Liver (tissue), 9 donors: ENCODE results near the gene CDC6. TPM values are rescaled to one million over a fixed set of nuclear protein-coding genes. Genes with fewer than 3 reads are reported as not detected.

Source experiments
- DNase-seq: peaks from one replicate; pipeline ENCODE4 v3.0.0-alpha.2; 2017; ENCODE audit warnings: low spot score
- H3K27ac ChIP-seq, 2 donors: one replicate each; pipeline ENCODE4 v1.7.0; 2013; ENCODE audit warnings: inconsistent platforms in 2 of 2, low read length in 2 of 2, control low read depth in 1 of 2, low read depth in 1 of 2, mild to moderate bottlenecking in 1 of 2
- H3K27me3 ChIP-seq, 4 donors: one replicate each; pipeline versions ENCODE4 v1.6.1 to v1.7.0; 2013; ENCODE audit warnings: low read length in 3 of 4, inconsistent platforms in 1 of 4, mild to moderate bottlenecking in 1 of 4, moderate library complexity in 1 of 4; ENCODE audit not compliant: control insufficient read depth in 4 of 4, insufficient read depth in 4 of 4
- H3K36me3 ChIP-seq, 4 donors: one replicate each; pipeline versions ENCODE4 v1.6.1 to v1.7.0; 2013; ENCODE audit warnings: low read length in 3 of 4, mild to moderate bottlenecking in 3 of 4, low read depth in 1 of 4, moderate library complexity in 1 of 4; ENCODE audit not compliant: control insufficient read depth in 4 of 4, insufficient read depth in 3 of 4
- H3K4me1 ChIP-seq, 4 donors: one replicate each; pipeline versions ENCODE4 v1.6.1 to v1.7.0; 2013; ENCODE audit warnings: low read length in 3 of 4, mild to moderate bottlenecking in 3 of 4, moderate library complexity in 1 of 4; ENCODE audit not compliant: control insufficient read depth in 4 of 4, insufficient read depth in 4 of 4
- H3K4me3 ChIP-seq, 3 donors: one replicate each; pipeline versions ENCODE4 v1.6.1 to v1.7.0; 2013; ENCODE audit warnings: low read length in 3 of 3, control low read depth in 1 of 3, low read depth in 1 of 3, mild to moderate bottlenecking in 1 of 3
- H3K9ac ChIP-seq, 2 donors: one replicate each; pipeline ENCODE4 v1.7.0; 2013; ENCODE audit warnings: low read length in 2 of 2, mild to moderate bottlenecking in 2 of 2, moderate library complexity in 2 of 2, control low read depth in 1 of 2, low read depth in 1 of 2
- H3K9me3 ChIP-seq, 4 donors: one replicate each; pipeline versions ENCODE4 v1.6.1 to v1.7.0; 2013; ENCODE audit warnings: low read length in 3 of 4; ENCODE audit not compliant: control insufficient read depth in 4 of 4
- ATF3 ChIP-seq: IDR thresholded peaks from 2 replicates; pipeline ENCODE4 v1.6.1; 2016; ENCODE audit warnings: antibody characterized with exemption
- EGR1 ChIP-seq, 2 donors: IDR thresholded peaks; 2 replicates each; pipeline ENCODE4 v1.6.1; 2016 to 2018; ENCODE audit warnings: antibody characterized with exemption in 2 of 2, low read depth in 2 of 2
- FOXA1 ChIP-seq: IDR thresholded peaks from 2 replicates; pipeline ENCODE4 v1.6.1; 2016; ENCODE audit warnings: antibody characterized with exemption
- GABPA ChIP-seq, 2 donors: IDR thresholded peaks in 1 of 2; conservative IDR thresholded peaks in 1 of 2; 2 replicates each; pipeline ENCODE4 v1.6.1; 2016; ENCODE audit warnings: antibody characterized with exemption in 2 of 2, mild to moderate bottlenecking in 1 of 2, moderate library complexity in 1 of 2
- HNF4A ChIP-seq, 2 donors: conservative IDR thresholded peaks; 2 replicates each; pipeline ENCODE4 v1.6.1; 2016; ENCODE audit warnings: antibody characterized with exemption in 2 of 2, mild to moderate bottlenecking in 2 of 2
- HNF4G ChIP-seq: IDR thresholded peaks from 2 replicates; pipeline ENCODE4 v1.6.1; 2016; ENCODE audit warnings: antibody characterized with exemption
- JUND ChIP-seq, 2 donors: IDR thresholded peaks; 2 replicates each; pipeline ENCODE4 v1.6.1; 2016; ENCODE audit warnings: antibody characterized with exemption in 2 of 2
- MAX ChIP-seq: IDR thresholded peaks from 2 replicates; pipeline ENCODE4 v1.6.1; 2016; ENCODE audit warnings: antibody characterized with exemption
- NR2F2 ChIP-seq: IDR thresholded peaks from 2 replicates; pipeline ENCODE4 v1.6.1; 2016; ENCODE audit warnings: antibody characterized with exemption
- RAD21 ChIP-seq, 2 donors: IDR thresholded peaks; 2 replicates each; pipeline ENCODE4 v1.6.1; 2016; ENCODE audit warnings: antibody characterized with exemption in 2 of 2, mild to moderate bottlenecking in 2 of 2
- RXRA ChIP-seq, 2 donors: IDR thresholded peaks; 2 replicates each; pipeline ENCODE4 v1.6.1; 2017 to 2018; ENCODE audit warnings: antibody characterized with exemption in 2 of 2, mild to moderate bottlenecking in 1 of 2
- SP1 ChIP-seq: IDR thresholded peaks from 2 replicates; pipeline ENCODE4 v1.6.1; 2018; ENCODE audit warnings: antibody characterized with exemption, mild to moderate bottlenecking
- TAF1 ChIP-seq: conservative IDR thresholded peaks from 2 replicates; pipeline ENCODE4 v1.6.1; 2016; ENCODE audit warnings: antibody characterized with exemption, mild to moderate bottlenecking
- YY1 ChIP-seq: IDR thresholded peaks from 2 replicates; pipeline ENCODE4 v1.6.1; 2016; ENCODE audit warnings: antibody characterized with exemption, mild to moderate bottlenecking
- WGBS: extraction: QIAGEN DNeasy Blood & Tissue Kit; methylation state at CpG from one replicate; pipeline ENCODE4 v1.1.7; 2013; 5-methylcytosine and 5-hydroxymethylcytosine counted together
- polyA plus RNA-seq, 2 donors: library from polyadenylated mRNA; stranded (reverse) in 1 of 2; unstranded in 1 of 2; fragments of 200-250 nt in 1 of 2; fragments of >200 nt in 1 of 2; fragmentation: Nextera tagmentation in 1 of 2; extraction: Ambion mirVana in 1 of 2; gene quantifications; one replicate each; pipeline versions ENCODE4 v1.2.1 to v1.2.3, GENCODE V29; 2013 to 2015
- total RNA-seq, 2 donors: library from RNA; depleted of rRNA; stranded (reverse); fragments of >200 nt; gene quantifications; one replicate each; pipeline ENCODE4 v1.2.3, GENCODE V29; 2014
- TF ChIP-seq, protein P1 (sequence below): fragments of 150-350 bp; IDR thresholded peaks from 2 replicates; pipeline ENCODE4 v1.5.1; 2017; ENCODE audit warnings: improper control_type of control experiment, low read depth, low read length; ENCODE audit not compliant: missing input control
- TF ChIP-seq, protein P2 (sequence below): IDR thresholded peaks from 2 replicates; pipeline ENCODE4 v1.6.1; 2016; ENCODE audit warnings: antibody characterized with exemption
- donor health status: healthy.
- donor health status: healthy.
- donor health status: healthy.
- donor health status: healthy.
- donor health status: healthy.

Gene CDC6
- total and polyA plus RNA-seq, 4 donors: 0.54 to 16.5 (median 2.5) TPM

- no peak for TF ChIP-seq NR2F2
- no peak for TF ChIP-seq HNF4A (conservative IDR thresholded peaks at IDR 0.05)
- TF ChIP-seq JUND (IDR thresholded peaks at IDR 0.05): no peak
- no peak for TF ChIP-seq SP1
- no peak for TF ChIP-seq FOXA1
- TF ChIP-seq, protein P1, sequence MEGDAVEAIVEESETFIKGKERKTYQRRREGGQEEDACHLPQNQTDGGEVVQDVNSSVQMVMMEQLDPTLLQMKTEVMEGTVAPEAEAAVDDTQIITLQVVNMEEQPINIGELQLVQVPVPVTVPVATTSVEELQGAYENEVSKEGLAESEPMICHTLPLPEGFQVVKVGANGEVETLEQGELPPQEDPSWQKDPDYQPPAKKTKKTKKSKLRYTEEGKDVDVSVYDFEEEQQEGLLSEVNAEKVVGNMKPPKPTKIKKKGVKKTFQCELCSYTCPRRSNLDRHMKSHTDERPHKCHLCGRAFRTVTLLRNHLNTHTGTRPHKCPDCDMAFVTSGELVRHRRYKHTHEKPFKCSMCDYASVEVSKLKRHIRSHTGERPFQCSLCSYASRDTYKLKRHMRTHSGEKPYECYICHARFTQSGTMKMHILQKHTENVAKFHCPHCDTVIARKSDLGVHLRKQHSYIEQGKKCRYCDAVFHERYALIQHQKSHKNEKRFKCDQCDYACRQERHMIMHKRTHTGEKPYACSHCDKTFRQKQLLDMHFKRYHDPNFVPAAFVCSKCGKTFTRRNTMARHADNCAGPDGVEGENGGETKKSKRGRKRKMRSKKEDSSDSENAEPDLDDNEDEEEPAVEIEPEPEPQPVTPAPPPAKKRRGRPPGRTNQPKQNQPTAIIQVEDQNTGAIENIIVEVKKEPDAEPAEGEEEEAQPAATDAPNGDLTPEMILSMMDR: no peak
- no peak for TF ChIP-seq HNF4G
- no peak for TF ChIP-seq MAX
- TF ChIP-seq TAF1: no peak
- TF ChIP-seq, protein P2, sequence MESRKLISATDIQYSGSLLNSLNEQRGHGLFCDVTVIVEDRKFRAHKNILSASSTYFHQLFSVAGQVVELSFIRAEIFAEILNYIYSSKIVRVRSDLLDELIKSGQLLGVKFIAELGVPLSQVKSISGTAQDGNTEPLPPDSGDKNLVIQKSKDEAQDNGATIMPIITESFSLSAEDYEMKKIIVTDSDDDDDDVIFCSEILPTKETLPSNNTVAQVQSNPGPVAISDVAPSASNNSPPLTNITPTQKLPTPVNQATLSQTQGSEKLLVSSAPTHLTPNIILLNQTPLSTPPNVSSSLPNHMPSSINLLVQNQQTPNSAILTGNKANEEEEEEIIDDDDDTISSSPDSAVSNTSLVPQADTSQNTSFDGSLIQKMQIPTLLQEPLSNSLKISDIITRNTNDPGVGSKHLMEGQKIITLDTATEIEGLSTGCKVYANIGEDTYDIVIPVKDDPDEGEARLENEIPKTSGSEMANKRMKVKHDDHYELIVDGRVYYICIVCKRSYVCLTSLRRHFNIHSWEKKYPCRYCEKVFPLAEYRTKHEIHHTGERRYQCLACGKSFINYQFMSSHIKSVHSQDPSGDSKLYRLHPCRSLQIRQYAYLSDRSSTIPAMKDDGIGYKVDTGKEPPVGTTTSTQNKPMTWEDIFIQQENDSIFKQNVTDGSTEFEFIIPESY: no peak
- TF ChIP-seq RAD21 (IDR thresholded peaks at IDR 0.05): no peak
- Histone ChIP-seq H3K4me1 (peaks cover 38 to 75% (median 67%) of the 10 kb centered on the region in 4 donors), H3K36me3 (no peaks in the 10 kb centered on the region), H3K27ac (peak overlapping the region in 1 of 2 donors; percentile 58), H3K9me3 (no peaks in the 10 kb centered on the region), H3K27me3 (no peaks in the 10 kb centered on the region), H3K9ac (peak overlapping the region in 1 of 2 donors; percentile 12), H3K4me3 (no peak overlapping the region)
- 67% methylated on average over 2 of the region's 2 CpGs for WGBS
- no peak for DNase-seq
Observed at GRCh38 chr17:40311575-40311974, 23.9 kb downstream of the CDC6 start.

DNA sequence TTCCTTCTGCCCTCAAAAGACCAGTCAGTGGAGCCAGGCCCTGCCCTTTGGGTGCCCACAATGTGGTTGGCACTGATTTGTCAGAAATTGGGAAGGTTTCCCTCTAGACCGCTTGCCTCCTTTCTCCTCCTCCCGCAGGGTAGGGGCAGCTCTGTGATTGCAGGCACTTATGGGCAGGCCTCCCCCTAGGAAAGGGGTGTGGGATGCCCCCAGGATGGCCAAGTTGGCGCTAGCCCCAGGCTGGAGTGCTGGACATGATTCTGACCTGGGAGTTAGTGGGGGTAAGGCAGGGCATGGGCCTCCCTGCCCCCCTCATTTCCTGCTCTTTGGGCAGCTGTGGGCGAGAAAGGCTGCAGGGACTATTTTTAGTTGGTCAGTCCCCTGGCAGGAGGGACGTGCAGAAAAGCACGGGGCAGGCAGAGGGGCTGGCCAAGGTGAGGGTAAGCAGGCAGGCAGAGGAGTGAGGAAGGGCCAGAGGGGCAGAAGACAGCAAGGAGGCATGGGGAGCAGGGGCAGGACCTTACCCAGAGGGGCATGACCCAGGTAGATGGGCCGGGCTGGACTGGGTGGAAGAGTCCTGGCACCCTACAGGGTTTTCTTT, 24.6 kb downstream of the CDC6 start:
- Histone ChIP-seq H3K9me3 (no peaks in the 10 kb centered on the region), H3K36me3 (no peaks in the 10 kb centered on the region), H3K9ac (no peak overlapping the region), H3K4me3 (no peak overlapping the region), H3K4me1 (peaks cover 42 to 82% (median 72%) of the 10 kb centered on the region in 4 donors), H3K27ac (peak overlapping the region; percentile 19 to 58), H3K27me3 (no peaks in the 10 kb centered on the region)
- no peak for TF ChIP-seq HNF4G
- TF ChIP-seq RXRA (IDR thresholded peaks at IDR 0.05): no peak
- TF ChIP-seq HNF4A (conservative IDR thresholded peaks at IDR 0.05): no peak
- no peak for TF ChIP-seq GABPA (IDR thresholded peaks at IDR 0.05 in 1 of 2, conservative IDR thresholded peaks at IDR 0.05 in 1 of 2)
- TF ChIP-seq, protein P2: no peak
- no peak for TF ChIP-seq EGR1 (IDR thresholded peaks at IDR 0.05; ENCODE audit: low read depth in 2 of 2)
- no peak for TF ChIP-seq NR2F2
- TF ChIP-seq, protein P1: no peak
- no peak for TF ChIP-seq JUND (IDR thresholded peaks at IDR 0.05)
- no peak for TF ChIP-seq TAF1
- TF ChIP-seq ATF3: no peak
- TF ChIP-seq YY1: no peak
- no peak for DNase-seq
- WGBS: 40% methylated on average over 7 of the region's 7 CpGs
